Astrocyte (in vitro differentiated cells and primary cell): ENCODE measurements around the gene LGALS3.

Source experiments
- CTCF ChIP-seq: IDR thresholded peaks from 2 replicates; pipeline ENCODE4 v1.5.1; 2011; ENCODE audit warnings: low read depth, mild to moderate bottlenecking, inconsistent platforms, low read length, moderate library complexity; ENCODE audit not compliant: insufficient read depth
- EZH2 ChIP-seq: IDR thresholded peaks from 2 replicates; pipeline ENCODE4 v1.6.1; 2012; ENCODE audit warnings: mild to moderate bottlenecking, low read length, inconsistent platforms; ENCODE audit not compliant: insufficient read depth

GRCh38 chr14:55103971-55104954 lies 24.8 kb upstream of the LGALS3 start:
- TF ChIP-seq CTCF (no peak), EZH2 (no peak)
